Cardiac muscle cell (in vitro differentiated cells and primary cell): ENCODE results near the gene PDZRN4. TPM values are rescaled to one million over a fixed set of nuclear protein-coding genes. Genes with fewer than 3 reads are reported as not detected.
A peak's percentile ranks its signal among the peaks of the same experiment; 100 is the strongest.

Source experiments
- DNase-seq, 2 donors: peaks; one replicate each; pipeline versions ENCODE4 v3.0.0 to v3.0.0-alpha.2; 2010 to 2017; ENCODE audit warnings: low read depth in 1 of 2, low spot score in 1 of 2
- H3K27ac ChIP-seq: fragments of 200-600 bp; sonication (generic); 2 replicates; pipeline ENCODE4 v1.5.1; 2016
- H3K27me3 ChIP-seq: fragments of 200-600 bp; sonication (generic); 2 replicates; pipeline ENCODE4 v1.6.0; 2016; ENCODE audit warnings: control low read depth
- H3K36me3 ChIP-seq: fragments of 200-600 bp; sonication (generic); 2 replicates; pipeline ENCODE4 v1.5.1; 2016; ENCODE audit warnings: control low read depth
- H3K4me1 ChIP-seq: fragments of 200-600 bp; sonication (generic); 2 replicates; pipeline ENCODE4 v1.8.1; 2017; ENCODE audit warnings: low read depth, mild to moderate bottlenecking, mixed run types
- H3K4me3 ChIP-seq: fragments of 200-600 bp; sonication (generic); 2 replicates; pipeline ENCODE4 v1.5.1; 2016; ENCODE audit warnings: mild to moderate bottlenecking
- H3K9me3 ChIP-seq: fragments of 200-600 bp; sonication (generic); 2 replicates; pipeline ENCODE4 v1.5.1; 2017; ENCODE audit warnings: low read depth, mild to moderate bottlenecking, control low read depth
- CTCF ChIP-seq: IDR thresholded peaks from 2 replicates; pipeline ENCODE4 v1.5.1; 2012; ENCODE audit warnings: low read depth, mild to moderate bottlenecking, low read length
- polyA plus RNA-seq: library from polyadenylated mRNA; unstranded; fragments of >200 nt; fragmentation: Nextera tagmentation; extraction: Ambion mirVana; gene quantifications from 2 replicates; pipeline ENCODE4 v1.2.1, GENCODE V29; 2016
- total RNA-seq: library from RNA; depleted of rRNA; stranded (reverse); fragments of >200 nt; gene quantifications from 2 replicates; pipeline ENCODE4 v1.2.3, GENCODE V29; 2016

Gene PDZRN4
- total and polyA plus RNA-seq, 2 experiments from 2014 or later: 2.9 to 5.0 TPM

- H3K4me1 ChIP-seq: peaks cover 9% of the 10 kb centered on the region
- no peaks in the 10 kb centered on the region for H3K9me3 ChIP-seq
- no peak overlapping the region for H3K4me3 ChIP-seq
- TF ChIP-seq CTCF: no peak
- no peaks in the 10 kb centered on the region for H3K27me3 ChIP-seq
- peak in 1 of 2 donors; percentile 15 for DNase-seq
- no peak overlapping the region for H3K27ac ChIP-seq
- H3K36me3 ChIP-seq: no peaks in the 10 kb centered on the region
These were observed 326.1 kb downstream of the PDZRN4 start for GRCh38 chr12:41514021-41514777.

GRCh38 chr12:41514907-41515306 lies 326.8 kb downstream of the PDZRN4 start:
- Histone ChIP-seq H3K27ac (no peak overlapping the region), H3K9me3 (no peaks in the 10 kb centered on the region), H3K27me3 (no peaks in the 10 kb centered on the region), H3K4me1 (peaks cover 9% of the 10 kb centered on the region), H3K36me3 (no peaks in the 10 kb centered on the region), H3K4me3 (no peak overlapping the region)
- TF ChIP-seq CTCF: peak; percentile 25
- DNase-seq: peak; percentile 4 to 10

GRCh38 chr12:41515953-41516352 lies 327.8 kb downstream of the PDZRN4 start:
- Histone ChIP-seq H3K9me3 (no peaks in the 10 kb centered on the region), H3K27me3 (no peaks in the 10 kb centered on the region), H3K4me1 (peaks cover 9% of the 10 kb centered on the region), H3K36me3 (no peaks in the 10 kb centered on the region), H3K4me3 (no peak overlapping the region), H3K27ac (no peak overlapping the region)
- no peak for DNase-seq
- no peak for TF ChIP-seq CTCF

- Histone ChIP-seq H3K36me3 (no peaks in the 10 kb centered on the region), H3K27me3 (no peaks in the 10 kb centered on the region), H3K4me3 (no peak overlapping the region), H3K27ac (no peak overlapping the region), H3K9me3 (no peaks in the 10 kb centered on the region), H3K4me1 (peaks cover 7% of the 10 kb centered on the region)
- no peak for TF ChIP-seq CTCF
- DNase-seq: no peak
These were observed 332.7 kb downstream of the PDZRN4 start for GRCh38 chr12:41520869-41521268.

GRCh38 chr12:41521872-41522379 lies 333.8 kb downstream of the PDZRN4 start:
- no peaks in the 10 kb centered on the region for H3K9me3 ChIP-seq
- peak in 1 of 2 donors; percentile 88 for DNase-seq
- peaks cover 7% of the 10 kb centered on the region for H3K4me1 ChIP-seq
- H3K36me3 ChIP-seq: no peaks in the 10 kb centered on the region
- no peak overlapping the region for H3K4me3 ChIP-seq
- H3K27me3 ChIP-seq: no peaks in the 10 kb centered on the region
- H3K27ac ChIP-seq: no peak overlapping the region
- TF ChIP-seq CTCF: no peak
